HG03442 (cell line): ENCODE measurements around the gene FTO.

ENCODE experiments used
- ATAC-seq: cut with Tn5 transposase; IDR thresholded peaks from one replicate; pipeline ENCODE4 v1.9.1; 2021; ENCODE audit warnings: mild to moderate bottlenecking, moderate library complexity; ENCODE audit not compliant: unreplicated experiment

The FTO gene

DNA sequence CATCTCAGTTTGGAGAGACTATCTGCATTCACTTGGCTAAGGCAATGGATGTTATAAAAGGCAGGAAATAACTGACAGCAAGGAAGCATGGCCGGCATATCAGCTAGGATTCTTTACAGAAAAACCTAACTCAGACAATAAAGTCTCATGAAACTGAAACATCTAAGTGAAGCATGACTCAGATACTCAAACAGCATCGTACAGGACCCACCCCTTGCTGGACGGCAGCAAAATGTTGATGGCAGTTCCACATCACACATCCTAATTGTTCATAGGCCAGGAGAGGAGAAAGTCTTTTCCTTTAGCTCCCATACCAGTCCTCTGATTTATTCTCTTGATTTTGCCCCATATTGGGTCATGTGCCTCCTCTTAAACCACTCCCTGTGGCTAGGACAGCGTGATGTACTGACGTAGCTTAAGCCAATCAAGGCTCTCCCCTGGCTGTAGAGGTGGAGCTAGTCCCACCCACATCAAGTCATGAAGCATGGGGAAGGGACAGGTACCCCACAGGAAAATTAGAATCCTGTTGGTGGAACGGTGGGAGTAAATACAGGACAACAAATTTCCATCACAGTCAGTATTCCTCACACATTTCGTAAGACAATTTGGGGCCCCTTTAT is 403.7 kb downstream of the FTO start:
- no peak for ATAC-seq

DNA sequence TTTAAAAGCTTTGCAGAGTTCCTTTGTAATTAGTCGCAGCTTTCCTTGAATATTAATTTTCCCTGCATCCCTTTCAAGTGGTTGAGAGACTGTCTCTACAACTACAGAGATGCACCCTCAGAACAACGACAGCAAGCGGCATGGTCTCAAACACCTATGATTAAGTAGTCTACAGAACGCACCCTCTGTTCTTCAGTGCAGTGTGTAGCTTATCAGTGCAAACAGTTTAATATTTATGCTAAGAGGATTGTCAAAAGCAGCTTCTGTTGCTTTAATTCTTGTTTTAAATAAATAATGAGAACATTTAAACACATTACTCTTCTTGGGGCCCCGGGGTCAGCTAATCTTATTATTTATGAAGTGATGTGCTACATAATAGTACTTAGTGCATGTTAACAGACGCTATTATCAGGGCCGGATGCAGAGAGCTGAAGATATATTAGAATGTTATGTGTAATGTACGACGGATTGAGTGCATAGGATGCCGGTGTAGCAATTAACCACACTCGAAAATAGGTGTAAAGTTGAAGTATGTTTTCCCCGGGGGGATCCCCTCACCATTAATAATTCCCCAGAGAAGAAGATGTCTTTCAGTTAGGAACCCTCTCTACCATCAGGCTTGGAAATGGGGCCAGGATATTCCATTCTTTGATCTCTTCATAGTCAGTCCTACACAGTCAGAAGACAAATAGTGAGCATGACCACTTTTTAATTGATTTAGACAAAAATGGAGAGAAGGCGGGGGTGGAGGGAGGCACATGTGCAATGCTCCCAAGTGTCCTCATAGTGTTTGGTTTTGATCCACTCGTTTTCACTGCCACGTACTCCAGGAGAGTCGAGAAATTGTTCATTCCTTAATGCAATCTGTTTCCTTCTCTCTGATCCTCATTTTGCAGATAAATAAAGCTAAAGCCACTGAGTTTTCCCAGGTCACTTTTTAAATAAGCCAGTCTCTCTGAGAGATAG is 406.3 kb downstream of the FTO start:
- ATAC-seq = no peak

- no peak for ATAC-seq
These were observed 408.7 kb downstream of the FTO start for GRCh38 chr16:54112451-54113206.

GRCh38 chr16:54115558-54115957 is 411.6 kb downstream of the FTO start:
- ATAC-seq = no peak

GRCh38 chr16:54116124-54116655 is 412.2 kb downstream of the FTO start:
- no peak for ATAC-seq

- no peak for ATAC-seq
These were observed 414.9 kb downstream of the FTO start for GRCh38 chr16:54118846-54119245.

DNA sequence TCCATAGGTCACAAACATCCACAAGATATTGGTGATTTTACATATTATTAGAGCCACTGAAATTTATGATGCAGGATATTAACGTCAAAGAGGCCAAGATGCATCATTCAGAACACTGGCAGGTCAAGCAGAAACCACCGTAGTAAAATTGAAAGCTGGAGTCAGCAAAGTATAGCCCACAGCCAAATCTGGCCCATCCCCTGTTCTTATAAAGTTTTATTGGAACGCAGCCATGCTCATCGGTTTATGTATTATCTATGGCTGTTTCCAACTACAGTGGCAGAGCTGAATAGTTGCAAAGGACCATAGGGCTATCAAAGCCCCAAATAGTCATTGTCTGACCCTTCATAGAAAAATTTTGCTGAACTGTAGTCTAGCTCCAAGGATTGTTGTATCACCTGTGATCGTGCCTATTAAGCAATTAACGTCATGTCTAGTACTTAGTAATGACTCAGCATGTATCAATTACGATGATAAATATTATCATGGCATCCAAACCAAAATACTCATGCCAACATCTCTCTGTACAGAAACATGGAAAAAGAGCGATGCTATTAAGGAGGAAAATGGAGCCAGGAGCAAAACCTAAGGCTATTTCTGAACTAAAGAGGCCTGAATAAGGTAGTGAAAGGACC is 417.0 kb downstream of the FTO start:
- ATAC-seq = no peak

DNA sequence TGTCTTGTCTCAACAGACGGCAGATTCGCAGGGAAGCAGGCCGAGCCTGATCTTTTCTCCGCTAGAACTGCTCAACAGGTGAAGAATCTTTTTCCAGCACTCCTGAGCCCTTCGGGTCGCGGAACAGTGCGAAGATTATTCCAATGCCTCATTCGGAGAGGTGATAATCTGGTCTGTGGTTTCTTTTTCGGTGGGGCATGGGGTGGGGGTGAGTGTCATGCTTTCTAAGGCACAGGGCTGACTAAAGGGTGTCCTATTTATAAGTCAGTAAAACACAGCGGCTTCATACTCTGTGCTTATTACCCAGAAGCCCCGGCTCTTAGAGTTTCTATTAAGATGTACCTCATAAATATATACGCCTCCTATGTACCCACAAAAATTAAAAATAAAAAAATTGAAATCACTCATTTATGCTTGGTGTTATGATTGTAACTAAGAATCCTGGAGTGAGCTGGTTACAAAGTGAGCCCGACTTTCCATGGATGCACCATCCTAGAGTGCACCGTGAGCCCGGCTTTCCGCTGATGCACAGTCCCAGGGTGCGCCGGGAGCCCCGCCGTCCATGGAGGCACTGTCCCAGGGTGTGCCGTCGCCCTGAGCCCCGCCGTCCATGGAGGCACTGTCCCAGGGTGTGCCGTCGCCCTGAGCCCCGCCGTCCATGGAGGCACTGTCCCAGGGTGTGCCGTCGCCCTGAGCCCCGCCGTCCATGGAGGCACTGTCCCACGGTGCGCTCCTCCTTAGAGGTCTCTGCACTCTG is 417.8 kb downstream of the FTO start:
- no peak for ATAC-seq

GRCh38 chr16:54123766-54124165 is 419.8 kb downstream of the FTO start:
- no peak for ATAC-seq

- no peak for ATAC-seq
These were observed 422.0 kb downstream of the FTO start for GRCh38 chr16:54125751-54126655.

- ATAC-seq = no peak
These were observed 423.0 kb downstream of the FTO start for GRCh38 chr16:54126907-54127306.

DNA sequence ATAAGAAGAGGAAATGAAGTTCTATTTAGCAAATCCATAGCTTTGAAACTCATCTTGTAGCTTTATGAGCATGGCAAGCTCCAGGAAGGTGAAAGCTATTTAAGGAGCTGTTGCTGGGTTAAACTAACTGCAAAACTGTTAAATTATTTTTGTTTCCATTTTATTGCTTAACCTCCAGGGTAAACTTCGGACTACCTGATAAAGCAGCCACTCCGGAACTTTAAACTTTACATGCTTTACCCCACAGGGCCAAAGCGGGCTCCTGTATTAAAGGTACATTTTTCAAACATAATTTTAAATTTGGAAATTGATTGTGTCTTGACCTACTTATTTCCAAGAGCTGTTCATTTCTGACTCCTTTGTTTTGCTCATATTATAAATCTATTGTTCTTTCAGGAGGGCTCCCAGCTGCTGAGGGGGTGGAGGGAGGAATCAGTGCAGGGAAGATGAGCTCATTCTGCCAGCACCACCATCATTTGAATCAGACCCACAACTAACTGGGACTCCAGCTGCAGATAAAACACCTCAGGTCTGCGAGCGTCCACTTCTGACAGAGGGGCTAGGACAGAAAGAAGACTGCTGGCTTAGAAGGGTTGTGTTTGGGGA is 424.8 kb downstream of the FTO start:
- no peak for ATAC-seq

GRCh38 chr16:54129810-54130209 is 425.9 kb downstream of the FTO start:
- ATAC-seq = no peak

- ATAC-seq = no peak
These were observed 431.7 kb downstream of the FTO start for GRCh38 chr16:54135361-54136275.

DNA sequence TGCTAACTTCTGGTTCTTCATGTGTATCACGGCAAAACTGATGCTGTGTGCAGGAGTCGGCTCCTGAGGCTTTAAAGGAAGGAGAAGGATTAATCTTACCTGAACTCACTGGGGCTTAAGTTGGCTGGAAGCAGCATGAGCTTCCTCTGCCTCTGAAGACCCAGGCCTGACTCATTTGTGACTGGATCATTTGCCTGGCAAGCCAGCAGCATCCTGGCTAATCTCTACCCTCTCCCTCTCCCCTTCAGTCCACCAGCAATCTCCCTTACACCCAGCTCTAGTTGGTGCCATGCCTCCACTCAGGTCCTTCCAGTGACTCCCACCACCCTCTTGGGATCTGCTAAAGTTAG is 432.3 kb downstream of the FTO start:
- ATAC-seq = no peak

DNA sequence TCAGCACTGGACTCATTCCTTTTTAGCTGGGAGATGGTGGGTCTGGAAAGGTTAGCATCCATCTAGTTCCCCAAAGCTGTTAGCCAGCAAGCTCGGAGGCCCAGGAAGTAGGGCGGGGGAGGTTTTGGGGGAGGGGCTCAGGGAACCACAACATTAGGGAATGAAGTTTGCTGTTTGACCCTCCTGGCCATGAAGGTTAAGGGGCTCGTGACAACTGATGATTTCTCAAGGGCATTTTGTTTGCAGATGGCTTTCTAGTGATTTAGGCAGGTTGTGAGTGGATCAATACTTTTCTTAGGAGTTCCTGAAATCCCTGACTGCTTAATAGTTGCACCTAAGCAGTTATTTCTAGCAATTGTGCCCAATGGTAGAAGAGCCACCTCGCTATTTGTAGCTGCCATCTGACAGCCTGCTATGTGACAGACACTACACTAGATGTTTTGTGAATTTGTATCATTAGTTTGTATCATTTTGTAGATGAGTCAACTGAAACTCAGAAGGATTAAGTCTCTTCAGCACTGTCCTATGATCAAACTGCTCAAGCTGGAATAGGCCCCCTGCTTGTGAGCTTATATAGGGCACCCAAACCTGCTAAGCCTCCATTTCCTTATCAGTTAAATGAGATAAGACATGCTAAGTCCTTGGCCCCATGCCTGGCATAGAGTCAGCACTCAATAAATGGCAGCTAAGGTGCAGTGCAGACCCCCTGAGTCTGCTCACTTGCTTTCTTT is 436.3 kb downstream of the FTO start:
- no peak for ATAC-seq

DNA sequence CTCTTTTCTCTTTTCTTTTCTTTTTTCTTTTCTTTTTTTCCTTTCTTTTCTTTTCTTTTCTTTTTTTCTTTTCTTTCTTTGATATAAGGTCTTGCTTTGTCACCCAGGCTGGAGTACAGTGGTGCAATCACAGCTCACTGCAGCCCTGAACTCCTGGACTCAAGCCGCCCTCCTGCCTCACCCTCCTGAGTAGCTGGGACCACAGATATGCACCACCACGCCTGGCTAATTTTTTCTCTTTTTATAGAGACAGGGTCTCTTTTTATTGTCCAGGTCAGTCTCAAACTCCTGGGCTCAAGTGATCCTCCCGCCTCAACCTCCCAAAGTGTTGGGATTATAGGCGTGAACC is 436.8 kb downstream of the FTO start:
- no peak for ATAC-seq
